ENCODE data around the gene C11orf24. TPM values are rescaled to one million over a fixed set of nuclear protein-coding genes. Genes with fewer than 3 reads are reported as not detected.

C11orf24 gene
- total RNA-seq, 1 donor from 2014 or later, result 54.2 TPM

- DNase-seq (ENCODE audit: low read depth, low spot score), result no peak
- peaks cover 4% of the 10 kb centered on the region for H3K36me3 Mint-ChIP-seq (ENCODE audit: low read depth)
- no peak overlapping the region for H3K27ac Mint-ChIP-seq (ENCODE audit: unreplicated experiment)
- peak overlapping the region; percentile 98 for H3K4me3 Mint-ChIP-seq
- no peaks in the 10 kb centered on the region for H3K27me3 Mint-ChIP-seq (ENCODE audit: low read depth)
- H3K9me3 Mint-ChIP-seq, result no peaks in the 10 kb centered on the region
- H3K4me1 Mint-ChIP-seq, result peaks cover 33% of the 10 kb centered on the region
- TF ChIP-seq CTCF (conservative IDR thresholded peaks at IDR 0.05), result no peak
Measured at GRCh38 chr11:68273026-68273738, 1.4 kb upstream of the C11orf24 start.

DNA sequence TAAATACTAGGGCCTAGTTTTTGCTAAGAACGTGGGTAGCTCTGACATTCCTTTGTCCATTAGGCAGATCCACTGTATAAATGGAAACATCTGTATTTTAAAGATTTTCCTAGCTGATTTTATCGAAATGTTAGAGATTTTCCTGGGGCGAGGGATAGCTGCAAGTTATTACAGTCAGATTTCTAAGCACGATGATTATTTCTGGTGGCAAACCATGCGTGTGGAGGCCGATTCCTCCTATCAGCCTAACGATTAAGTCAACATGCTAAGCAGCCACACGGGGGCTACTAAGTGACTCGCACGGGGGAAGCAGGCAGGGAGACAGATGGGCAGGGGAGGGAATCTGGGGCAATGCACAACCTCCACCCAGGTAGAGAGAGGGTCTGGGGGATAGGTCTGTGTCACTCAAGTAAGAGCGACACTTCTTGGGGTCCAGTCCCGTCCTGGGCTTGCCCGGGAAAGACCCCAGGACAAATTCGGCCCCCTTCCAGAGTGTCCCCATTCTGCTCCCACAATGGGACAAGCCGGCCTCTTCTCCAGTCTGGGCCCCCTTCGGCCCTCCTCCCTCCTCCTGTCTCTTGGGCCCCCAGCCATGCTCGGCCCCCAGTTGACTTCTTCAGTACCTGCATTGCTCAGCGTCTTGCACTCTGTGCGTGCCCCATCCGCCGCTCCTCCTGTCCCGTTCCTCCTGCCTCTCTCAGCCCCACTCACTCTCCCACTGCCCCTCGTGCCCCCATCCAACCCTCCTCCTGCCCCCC lies 571 bp downstream of the C11orf24 start:
- Mint-ChIP-seq H3K27me3 (ENCODE audit: low read depth) (no peaks in the 10 kb centered on the region), H3K27ac (ENCODE audit: unreplicated experiment) (peak overlapping the region; percentile 48), H3K9me3 (no peaks in the 10 kb centered on the region), H3K36me3 (ENCODE audit: low read depth) (peaks cover 9% of the 10 kb centered on the region), H3K4me3 (peak overlapping the region; percentile 88), H3K4me1 (peaks cover 44% of the 10 kb centered on the region)
- DNase-seq (ENCODE audit: low read depth, low spot score), result peak; percentile 57
- peak; percentile 60 for TF ChIP-seq CTCF (conservative IDR thresholded peaks at IDR 0.05)

GRCh38 chr11:68270196-68271022 lies 1.4 kb downstream of the C11orf24 start:
- Mint-ChIP-seq H3K27me3 (ENCODE audit: low read depth) (no peaks in the 10 kb centered on the region), H3K36me3 (ENCODE audit: low read depth) (peaks cover 9% of the 10 kb centered on the region), H3K9me3 (no peaks in the 10 kb centered on the region), H3K27ac (ENCODE audit: unreplicated experiment) (peak overlapping the region; percentile 50), H3K4me1 (peaks cover 48% of the 10 kb centered on the region), H3K4me3 (peak overlapping the region; percentile 88)
- TF ChIP-seq CTCF (conservative IDR thresholded peaks at IDR 0.05), result no peak
- DNase-seq (ENCODE audit: low read depth, low spot score), result no peak

DNA sequence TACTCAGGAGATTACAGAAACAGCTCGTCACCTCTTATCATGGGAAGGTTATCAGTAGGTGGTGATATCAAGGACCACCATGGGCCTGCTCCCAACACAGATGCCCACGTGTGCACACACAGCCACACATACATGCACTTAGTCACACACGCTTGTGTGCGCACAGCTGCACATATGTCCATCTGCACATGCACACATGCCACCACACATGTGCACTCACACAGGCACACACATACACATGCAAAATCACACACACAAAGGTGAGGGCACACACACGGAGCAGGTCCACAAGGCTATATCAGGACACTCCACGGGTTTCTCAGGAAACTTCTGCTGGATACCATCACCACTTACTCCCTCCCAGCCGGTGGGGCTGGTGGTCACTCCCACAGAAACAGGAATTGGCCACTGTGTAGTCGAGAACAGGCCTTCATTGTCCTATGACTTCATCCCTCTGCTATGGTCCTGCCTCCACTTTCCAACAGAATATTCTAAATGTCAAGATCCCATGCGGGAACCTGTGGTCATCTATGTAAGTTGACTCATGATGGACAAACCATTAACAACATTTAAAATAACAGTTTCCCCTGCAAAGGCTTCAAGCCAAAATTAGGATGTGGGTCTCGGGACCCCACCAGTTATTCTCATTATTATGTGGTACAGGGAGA lies 2.2 kb downstream of the C11orf24 start:
- peaks cover 15% of the 10 kb centered on the region for H3K36me3 Mint-ChIP-seq (ENCODE audit: low read depth)
- no peak for TF ChIP-seq CTCF (conservative IDR thresholded peaks at IDR 0.05)
- peak overlapping the region; percentile 88 for H3K4me3 Mint-ChIP-seq
- no peaks in the 10 kb centered on the region for H3K27me3 Mint-ChIP-seq (ENCODE audit: low read depth)
- no peak overlapping the region for H3K27ac Mint-ChIP-seq (ENCODE audit: unreplicated experiment)
- no peak for DNase-seq (ENCODE audit: low read depth, low spot score)
- H3K9me3 Mint-ChIP-seq, result no peaks in the 10 kb centered on the region
- peaks cover 48% of the 10 kb centered on the region for H3K4me1 Mint-ChIP-seq

DNA sequence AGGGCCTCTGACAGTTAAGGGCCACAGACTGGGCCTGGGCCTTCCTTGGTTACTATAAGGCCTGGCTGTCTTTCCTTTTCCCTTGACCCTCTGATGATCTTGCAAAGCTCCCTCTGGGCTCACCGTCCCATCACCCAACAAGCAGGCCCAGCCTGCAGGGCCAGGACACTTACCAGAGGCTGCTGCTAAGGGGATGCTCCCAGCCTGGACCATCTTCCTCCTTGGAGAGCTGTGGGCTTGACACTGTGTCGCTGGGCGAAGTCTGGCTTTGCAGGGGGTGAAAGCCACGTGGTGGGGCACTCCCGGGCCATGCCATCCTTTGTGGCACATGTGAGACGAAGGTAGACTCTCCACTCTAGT lies 3.9 kb downstream of the C11orf24 start:
- H3K27me3 Mint-ChIP-seq (ENCODE audit: low read depth), result no peaks in the 10 kb centered on the region
- no peak for DNase-seq (ENCODE audit: low read depth, low spot score)
- H3K27ac Mint-ChIP-seq (ENCODE audit: unreplicated experiment), result no peak overlapping the region
- no peaks in the 10 kb centered on the region for H3K9me3 Mint-ChIP-seq
- peaks cover 48% of the 10 kb centered on the region for H3K4me1 Mint-ChIP-seq
- H3K4me3 Mint-ChIP-seq, result peak overlapping the region; percentile 34
- TF ChIP-seq CTCF (conservative IDR thresholded peaks at IDR 0.05), result no peak
- H3K36me3 Mint-ChIP-seq (ENCODE audit: low read depth), result peaks cover 20% of the 10 kb centered on the region
